BLaER1 (cell line): Measurements from ENCODE around the gene SH2D3A.
"Not testable (repeated sequence)": the region's sequence is repeated elsewhere in the genome, so short reads cannot be mapped to it uniquely, and the experiment has no call there.

Experiments
- H3K27ac ChIP-seq: shearing (Covaris generic); formaldehyde crosslinking; 2 replicates; pipeline ENCODE4 v1.8.1; 2022
- H3K27me3 ChIP-seq: shearing (Covaris generic); formaldehyde crosslinking; 2 replicates; pipeline ENCODE4 v1.8.1; 2022
- H3K36me3 ChIP-seq: shearing (Covaris generic); formaldehyde crosslinking; 2 replicates; pipeline ENCODE4 v1.8.1; 2022
- H3K4me1 ChIP-seq: shearing (Covaris generic); formaldehyde crosslinking; 2 replicates; pipeline ENCODE4 v1.8.1; 2022
- H3K4me2 ChIP-seq: shearing (Covaris generic); formaldehyde crosslinking; 2 replicates; pipeline ENCODE4 v1.8.1; 2022
- H3K4me3 ChIP-seq: shearing (Covaris generic); formaldehyde crosslinking; 2 replicates; pipeline ENCODE4 v1.8.1; 2022
- H3K9ac ChIP-seq: shearing (Covaris generic); formaldehyde crosslinking; 2 replicates; pipeline ENCODE4 v1.8.1; 2022
- H3K9me3 ChIP-seq: shearing (Covaris generic); formaldehyde crosslinking; 2 replicates; pipeline ENCODE4 v1.8.1; 2022
- H4K20me1 ChIP-seq: shearing (Covaris generic); formaldehyde crosslinking; 2 replicates; pipeline ENCODE4 v1.8.1; 2022
- Cebpa-rat ChIP-seq: shearing (Covaris generic); IDR thresholded peaks from 2 replicates; pipeline ENCODE4 v1.8.1; 2022

The SH2D3A gene

GRCh38 chr19:6802336-6803035 is 35.3 kb upstream of the SH2D3A start:
- no peak for TF ChIP-seq Cebpa-rat
- Histone ChIP-seq H3K9ac (peak overlapping the region; percentile 88), H3K27ac (peak overlapping the region; percentile 97), H3K36me3 (peaks cover 22% of the 10 kb centered on the region), H3K4me3 (peak overlapping the region; percentile 64), H4K20me1 (peaks cover 30% of the 10 kb centered on the region; the same call in 1 of the 2 replicates), H3K27me3 (no peaks in the 10 kb centered on the region), H3K4me1 (peaks cover 74% of the 10 kb centered on the region), H3K9me3 (peaks cover 4% of the 10 kb centered on the region; the same call in 1 of the 2 replicates), H3K4me2 (peak overlapping the region; percentile 92)

GRCh38 chr19:6801485-6802086 is 34.4 kb upstream of the SH2D3A start:
- Histone ChIP-seq H3K27ac (peak overlapping the region; percentile 97), H3K36me3 (peaks cover 18% of the 10 kb centered on the region), H4K20me1 (peaks cover 30% of the 10 kb centered on the region), H3K4me1 (peaks cover 80% of the 10 kb centered on the region), H3K4me3 (peak overlapping the region; percentile 64), H3K27me3 (no peaks in the 10 kb centered on the region), H3K4me2 (peak overlapping the region; percentile 92), H3K9ac (peak overlapping the region; percentile 88), H3K9me3 (no peaks in the 10 kb centered on the region)
- TF ChIP-seq Cebpa-rat = no peak

GRCh38 chr19:6800991-6801484 is 33.8 kb upstream of the SH2D3A start:
- no peaks in the 10 kb centered on the region for H3K9me3 ChIP-seq
- H3K4me1 ChIP-seq = peaks cover 81% of the 10 kb centered on the region
- peak overlapping the region; percentile 88 for H3K9ac ChIP-seq
- peaks cover 18% of the 10 kb centered on the region for H3K36me3 ChIP-seq
- no peak for TF ChIP-seq Cebpa-rat
- peaks cover 30% of the 10 kb centered on the region for H4K20me1 ChIP-seq
- H3K27ac ChIP-seq = peak overlapping the region; percentile 97
- peak overlapping the region; percentile 64 for H3K4me3 ChIP-seq
- no peaks in the 10 kb centered on the region for H3K27me3 ChIP-seq
- H3K4me2 ChIP-seq = peak overlapping the region; percentile 92

GRCh38 chr19:6800160-6800790 is 33.0 kb upstream of the SH2D3A start:
- Histone ChIP-seq H3K4me3 (peak overlapping the region; percentile 64), H3K4me2 (peak overlapping the region; percentile 92), H3K9ac (peak overlapping the region; percentile 88), H3K4me1 (peaks cover 74% of the 10 kb centered on the region), H4K20me1 (peaks cover 35% of the 10 kb centered on the region), H3K36me3 (peaks cover 21% of the 10 kb centered on the region), H3K27ac (peak overlapping the region; percentile 97)
- H3K27me3 ChIP-seq, H3K9me3 ChIP-seq: not testable (repeated sequence)

- Histone ChIP-seq H3K36me3 (peaks cover 44% of the 10 kb centered on the region), H3K27me3 (no peaks in the 10 kb centered on the region)
These were observed 30.4 kb upstream of the SH2D3A start for GRCh38 chr19:6797646-6798045.

GRCh38 chr19:6796278-6796677 is 29.0 kb upstream of the SH2D3A start:
- no peak for TF ChIP-seq Cebpa-rat
- Histone ChIP-seq H3K27me3 (no peaks in the 10 kb centered on the region), H4K20me1 (peaks cover 73% of the 10 kb centered on the region), H3K9ac (no peak overlapping the region), H3K27ac (no peak overlapping the region), H3K4me1 (peaks cover 56% of the 10 kb centered on the region), H3K9me3 (peaks cover 27% of the 10 kb centered on the region), H3K36me3 (peaks cover 58% of the 10 kb centered on the region), H3K4me2 (no peak overlapping the region), H3K4me3 (no peak overlapping the region)

More at GRCh38 chr19:6797646-6798045, 30.4 kb upstream of the SH2D3A start:
- H3K27ac ChIP-seq = no peak overlapping the region
- peaks cover 50% of the 10 kb centered on the region for H3K4me1 ChIP-seq
- no peak overlapping the region for H3K9ac ChIP-seq
- H4K20me1 ChIP-seq = peaks cover 59% of the 10 kb centered on the region
- no peak for TF ChIP-seq Cebpa-rat
- H3K9me3 ChIP-seq = peaks cover 22% of the 10 kb centered on the region
- no peak overlapping the region for H3K4me3 ChIP-seq
- no peak overlapping the region for H3K4me2 ChIP-seq

GRCh38 chr19:6794686-6795431 is 27.6 kb upstream of the SH2D3A start:
- Histone ChIP-seq H3K36me3 (peaks cover 72% of the 10 kb centered on the region), H3K9me3 (peaks cover 40% of the 10 kb centered on the region), H3K4me2 (no peak overlapping the region), H4K20me1 (peaks cover 87% of the 10 kb centered on the region), H3K27ac (no peak overlapping the region), H3K27me3 (no peaks in the 10 kb centered on the region), H3K4me1 (peaks cover 42% of the 10 kb centered on the region), H3K4me3 (no peak overlapping the region), H3K9ac (no peak overlapping the region)
- no peak for TF ChIP-seq Cebpa-rat

GRCh38 chr19:6793973-6794372 is 26.7 kb upstream of the SH2D3A start:
- H3K27me3 ChIP-seq = no peaks in the 10 kb centered on the region
- H3K27ac ChIP-seq = no peak overlapping the region
- no peak overlapping the region for H3K4me2 ChIP-seq
- H3K4me3 ChIP-seq = no peak overlapping the region
- no peak for TF ChIP-seq Cebpa-rat
- H3K4me1 ChIP-seq = peaks cover 33% of the 10 kb centered on the region
- peaks cover 91% of the 10 kb centered on the region for H4K20me1 ChIP-seq
- H3K36me3 ChIP-seq = peaks cover 81% of the 10 kb centered on the region
- no peak overlapping the region for H3K9ac ChIP-seq
- H3K9me3 ChIP-seq = peaks cover 49% of the 10 kb centered on the region

GRCh38 chr19:6793411-6793810 is 26.2 kb upstream of the SH2D3A start:
- Histone ChIP-seq H3K4me1 (peaks cover 34% of the 10 kb centered on the region), H3K36me3 (peaks cover 86% of the 10 kb centered on the region), H3K27ac (no peak overlapping the region), H3K9me3 (peaks cover 55% of the 10 kb centered on the region), H3K27me3 (no peaks in the 10 kb centered on the region), H4K20me1 (peaks cover 97% of the 10 kb centered on the region), H3K4me2 (no peak overlapping the region), H3K4me3 (no peak overlapping the region), H3K9ac (no peak overlapping the region)
- TF ChIP-seq Cebpa-rat = no peak
